HEK293 (cell line): ENCODE measurements around the gene ENTPD8.
A peak's percentile ranks its signal among the peaks of the same experiment; 100 is the strongest.

Experiments used
- CTCF ChIA-PET: fragments of 350-600 bp; formaldehyde crosslinking; extraction: SDS; loops from one replicate; lab custom pipeline; 2021; ENCODE audit warnings: antibody characterized with exemption; lab: Yijun Ruan, JAX
- POLR2A ChIA-PET: fragments of 300-600 bp; formaldehyde crosslinking; extraction: SDS; loops from one replicate; lab custom pipeline; 2020; ENCODE audit warnings: antibody characterized with exemption, inconsistent platforms; lab: Yijun Ruan, JAX
- H3K27ac ChIP-seq: fragments of 200-500 bp; sonication (Bioruptor generic); 2 replicates; pipeline ENCODE4 v1.5.1; 2014; ENCODE audit warnings: low read depth, low read length, control low read depth, inconsistent platforms; ENCODE audit errors: extremely low read depth
- H3K36me3 ChIP-seq, 2 experiments: fragments of 200-500 bp in 1 of 2; sonication (Bioruptor generic) in 1 of 2; 1 replicate in 1 of 2; 2 replicates in 1 of 2; pipeline ENCODE4 v1.5.1; 2014 to 2017; ENCODE audit warnings: inconsistent platforms in 2 of 2, low read length in 2 of 2; ENCODE audit not compliant: control insufficient read depth in 2 of 2, insufficient read depth in 1 of 2
- H3K4me1 ChIP-seq: fragments of 200-500 bp; sonication (Bioruptor generic); 2 replicates; pipeline ENCODE4 v1.5.1; 2014; ENCODE audit warnings: mild to moderate bottlenecking, low read length, inconsistent platforms; ENCODE audit not compliant: control insufficient read depth, insufficient read depth
- H3K4me3 ChIP-seq: 2 replicates; pipeline ENCODE4 v1.5.1; 2011; ENCODE audit warnings: low read depth, mild to moderate bottlenecking, control low read depth, low read length, moderate library complexity
- H3K9me3 ChIP-seq: fragments of 200-500 bp; sonication (Bioruptor generic); 2 replicates; pipeline ENCODE4 v1.5.1; 2014; ENCODE audit warnings: low read depth, low read length, inconsistent platforms; ENCODE audit not compliant: control insufficient read depth, insufficient read depth
- BCL11B ChIP-seq: fragments of 450-650 bp; formaldehyde crosslinking; IDR thresholded peaks from 2 replicates; pipeline ENCODE4 v1.5.1; 2016; ENCODE audit warnings: low read depth, missing biosample characterization, missing genetic modification characterization
- EGR2 ChIP-seq: fragments of 450-650 bp; formaldehyde crosslinking; IDR thresholded peaks from 2 replicates; pipeline ENCODE4 v1.5.1; 2016; ENCODE audit warnings: low read depth, missing biosample characterization, missing genetic modification characterization
- KLF8 ChIP-seq: fragments of 450-650 bp; formaldehyde crosslinking; IDR thresholded peaks from 2 replicates; pipeline ENCODE4 v1.5.1; 2016; ENCODE audit warnings: missing biosample characterization, missing genetic modification characterization
- KLF9 ChIP-seq: fragments of 450-650 bp; formaldehyde crosslinking; IDR thresholded peaks from 2 replicates; pipeline ENCODE4 v1.5.1; 2016; ENCODE audit warnings: missing biosample characterization, missing genetic modification characterization, low read depth
- PBX3 ChIP-seq: sonication (generic); formaldehyde crosslinking; IDR thresholded peaks from 2 replicates; pipeline ENCODE4 v1.8.1; 2022; ENCODE audit warnings: mild to moderate bottlenecking, moderate library complexity, missing genetic modification reagents
- PRDM10 ChIP-seq: fragments of 450-650 bp; formaldehyde crosslinking; IDR thresholded peaks from 2 replicates; pipeline ENCODE4 v1.5.1; 2016; ENCODE audit warnings: missing biosample characterization, missing genetic modification characterization
- RBAK ChIP-seq: fragments of 450-650 bp; formaldehyde crosslinking; IDR thresholded peaks from 2 replicates; pipeline ENCODE4 v1.5.1; 2016; ENCODE audit warnings: missing biosample characterization, missing genetic modification characterization
- SP2 ChIP-seq: fragments of 450-650 bp; formaldehyde crosslinking; IDR thresholded peaks from 2 replicates; pipeline ENCODE4 v1.5.1; 2016; ENCODE audit warnings: missing biosample characterization, missing genetic modification characterization
- SP3 ChIP-seq: fragments of 450-650 bp; formaldehyde crosslinking; IDR thresholded peaks from 2 replicates; pipeline ENCODE4 v1.5.1; 2016; ENCODE audit warnings: missing biosample characterization, missing genetic modification characterization
- ZBTB8A ChIP-seq: fragments of 450-650 bp; formaldehyde crosslinking; IDR thresholded peaks from 2 replicates; pipeline ENCODE4 v1.5.1; 2016; ENCODE audit warnings: missing biosample characterization, missing genetic modification characterization
- ZNF692 ChIP-seq: fragments of 450-650 bp; formaldehyde crosslinking; IDR thresholded peaks from 2 replicates; pipeline ENCODE4 v1.5.1; 2016; ENCODE audit warnings: missing biosample characterization, missing genetic modification characterization
- ZSCAN16 ChIP-seq: fragments of 450-650 bp; formaldehyde crosslinking; IDR thresholded peaks from 2 replicates; pipeline ENCODE4 v1.5.1; 2016; ENCODE audit warnings: missing biosample characterization, missing genetic modification characterization
- ZSCAN5A ChIP-seq: fragments of 450-650 bp; formaldehyde crosslinking; IDR thresholded peaks from 2 replicates; pipeline ENCODE4 v1.5.1; 2016; ENCODE audit warnings: missing biosample characterization, missing genetic modification characterization

Gene ENTPD8

GRCh38 chr9:137454145-137454596 is 13.0 kb upstream of the ENTPD8 start:
- Histone ChIP-seq H3K27ac (no peak overlapping the region), H3K4me1 (no peaks in the 10 kb centered on the region; the same call in 1 of the 2 replicates), H3K4me3 (no peak overlapping the region), H3K9me3 (no peaks in the 10 kb centered on the region)
- TF ChIP-seq EGR2 (tag by site-specific recombination) (peak; percentile 63; the same call in 1 of the 2 replicates), RBAK (tag by site-specific recombination) (no peak), ZSCAN5A (0 out of 2 replicates have a peak, but pooled peaks have one; percentile 26), BCL11B (tag by site-specific recombination) (no peak), ZBTB8A (tag by site-specific recombination) (peak; percentile 14; the same call in 1 of the 2 replicates), PRDM10 (tag by site-specific recombination) (no peak), KLF8 (tag by site-specific recombination) (peak; percentile 41; the same call in 1 of the 2 replicates)
- TF ChIP-seq, all 188 proteins: peak for 4
- POLR2A ChIA-PET = interaction anchor here (1.5 kb wide), 1 partner anchor 32 kb away, joined by 5 read pairs; no protein-coding TSS in a partner anchor
- CTCF ChIA-PET = interaction anchor here (0.6 to 1.1 kb wide), 3 partner anchors 8 to 31 kb away, joined by 3 to 4 read pairs (median 3); partner anchors contain the start of gene EXD3
- peaks cover 0 to 65% of the 10 kb centered on the region in 2 experiments; a peak in 2 of 3 replicates for H3K36me3 ChIP-seq

- TF ChIP-seq SP2 (tag by site-specific recombination) (peak; percentile 32; the same call in 1 of the 2 replicates), PBX3 (CRISPR knock-in tag) (no peak), ZSCAN16 (peak; percentile 94), SP3 (0 out of 2 replicates have a peak, but pooled peaks have one; percentile 43), ZNF692 (no peak), KLF9 (tag by site-specific recombination) (0 out of 2 replicates have a peak, but pooled peaks have one; percentile 42), KLF8 (tag by site-specific recombination) (peak; percentile 85)
- TF ChIP-seq, all 188 proteins: peak for 5
- Histone ChIP-seq H3K9me3 (no peaks in the 10 kb centered on the region), H3K4me3 (no peak overlapping the region), H3K36me3 (peaks cover 0 to 70% of the 10 kb centered on the region in 2 experiments; a peak in 2 of 3 replicates), H3K4me1 (no peaks in the 10 kb centered on the region; the same call in 1 of the 2 replicates), H3K27ac (no peak overlapping the region)
- CTCF ChIA-PET = interaction anchor here (0.6 to 1.1 kb wide), 3 partner anchors 8 to 141 kb away, joined by 3 to 4 read pairs (median 3); no protein-coding TSS in a partner anchor
- POLR2A ChIA-PET = interaction anchor here (1.5 kb wide), 1 partner anchor 31 kb away, joined by 5 read pairs; no protein-coding TSS in a partner anchor
Observed at GRCh38 chr9:137453643-137454081, 12.5 kb upstream of the ENTPD8 start.
